Thyroid gland (tissue), 4 donors: ENCODE measurements around the gene SLC7A1.

Source experiments
- POLR2A ChIP-seq, 2 donors: fragments of 450-650 bp; IDR thresholded peaks; one replicate each; pipeline ENCODE4 v1.6.1; 2017; ENCODE audit warnings: antibody characterized with exemption in 2 of 2, mild to moderate bottlenecking in 2 of 2, moderate library complexity in 1 of 2
- TF ChIP-seq, protein P1 (sequence below), 6 experiments: fragments of 200-600 bp in 3 of 6; fragments of 450-650 bp in 3 of 6; sonication (generic) in 3 of 6; IDR thresholded peaks; one replicate each; pipeline ENCODE4 v1.5.1; 2016 to 2019; ENCODE audit warnings: antibody characterized with exemption in 6 of 6, mild to moderate bottlenecking in 2 of 6, inconsistent platforms in 1 of 6, moderate library complexity in 1 of 6

DNA sequence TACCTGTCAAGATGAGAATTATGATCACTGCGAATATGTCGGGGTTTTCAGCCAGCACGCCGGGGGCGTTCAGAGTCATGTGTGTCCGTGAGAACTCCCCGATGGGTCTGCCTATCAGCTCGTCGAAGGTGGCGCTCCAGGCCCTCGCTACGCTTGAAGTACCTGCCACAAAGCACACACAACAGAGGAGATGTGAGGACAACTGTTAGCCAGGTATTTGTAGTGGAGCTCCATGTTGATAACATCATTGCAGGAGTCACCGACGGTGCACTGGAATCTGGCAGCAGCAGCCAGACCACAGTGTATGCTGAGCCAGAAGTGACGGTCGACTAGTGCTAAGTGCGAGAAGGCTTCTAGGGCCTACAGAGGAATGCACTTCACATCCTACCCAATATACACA is 62.7 kb downstream of the SLC7A1 start:
- TF ChIP-seq, protein P1, sequence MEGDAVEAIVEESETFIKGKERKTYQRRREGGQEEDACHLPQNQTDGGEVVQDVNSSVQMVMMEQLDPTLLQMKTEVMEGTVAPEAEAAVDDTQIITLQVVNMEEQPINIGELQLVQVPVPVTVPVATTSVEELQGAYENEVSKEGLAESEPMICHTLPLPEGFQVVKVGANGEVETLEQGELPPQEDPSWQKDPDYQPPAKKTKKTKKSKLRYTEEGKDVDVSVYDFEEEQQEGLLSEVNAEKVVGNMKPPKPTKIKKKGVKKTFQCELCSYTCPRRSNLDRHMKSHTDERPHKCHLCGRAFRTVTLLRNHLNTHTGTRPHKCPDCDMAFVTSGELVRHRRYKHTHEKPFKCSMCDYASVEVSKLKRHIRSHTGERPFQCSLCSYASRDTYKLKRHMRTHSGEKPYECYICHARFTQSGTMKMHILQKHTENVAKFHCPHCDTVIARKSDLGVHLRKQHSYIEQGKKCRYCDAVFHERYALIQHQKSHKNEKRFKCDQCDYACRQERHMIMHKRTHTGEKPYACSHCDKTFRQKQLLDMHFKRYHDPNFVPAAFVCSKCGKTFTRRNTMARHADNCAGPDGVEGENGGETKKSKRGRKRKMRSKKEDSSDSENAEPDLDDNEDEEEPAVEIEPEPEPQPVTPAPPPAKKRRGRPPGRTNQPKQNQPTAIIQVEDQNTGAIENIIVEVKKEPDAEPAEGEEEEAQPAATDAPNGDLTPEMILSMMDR (IDR thresholded peaks at IDR 0.05): no peak
- TF ChIP-seq POLR2A (IDR thresholded peaks at IDR 0.05): no peak
